GM13977 (cell line): Measurements from ENCODE around the gene WDR46.
A peak's percentile ranks its signal among the peaks of the same experiment; 100 is the strongest.

Experiments used
- DNase-seq: peaks from one replicate; pipeline ENCODE4 v3.0.0; 2012; ENCODE audit warnings: low spot score
- CTCF ChIP-seq: IDR thresholded peaks from 2 replicates; pipeline ENCODE4 v1.5.1; 2012; ENCODE audit warnings: mild to moderate bottlenecking, control low read depth; ENCODE audit not compliant: insufficient read depth; ENCODE audit errors: extremely low read depth, missing control alignments
- in situ Hi-C: fragments of 300-500 bp; cut with MboI; formaldehyde crosslinking; loops from one replicate; pipeline ENCODE4 v1.12.0; 2022; ENCODE audit warnings: low sequenced_read_pairs, low pct_unique_long_range_greater_than_20kb, mixed read lengths, inconsistent platforms; ENCODE audit not compliant: unreplicated experiment

The WDR46 gene

GRCh38 chr6:33314515-33314942 lies 25.5 kb upstream of the WDR46 start:
- no peak for TF ChIP-seq CTCF
- in situ Hi-C loops = no loop called here
- DNase-seq = peak; percentile 77

GRCh38 chr6:33313709-33314514 lies 24.9 kb upstream of the WDR46 start, which contains the start of gene TAPBP:
TSS of gene TAPBP (minus strand) at chr6:33314078. CDS start at chr6:33314041, 37 bp downstream.
- TF ChIP-seq CTCF = no peak
- in situ Hi-C loops = no loop called here
- DNase-seq = peak; percentile 89

- peak; percentile 11 for TF ChIP-seq CTCF
- no peak for DNase-seq
- in situ Hi-C loops = no loop called here
These were observed 24.2 kb upstream of the WDR46 start for GRCh38 chr6:33313105-33313708.

DNA sequence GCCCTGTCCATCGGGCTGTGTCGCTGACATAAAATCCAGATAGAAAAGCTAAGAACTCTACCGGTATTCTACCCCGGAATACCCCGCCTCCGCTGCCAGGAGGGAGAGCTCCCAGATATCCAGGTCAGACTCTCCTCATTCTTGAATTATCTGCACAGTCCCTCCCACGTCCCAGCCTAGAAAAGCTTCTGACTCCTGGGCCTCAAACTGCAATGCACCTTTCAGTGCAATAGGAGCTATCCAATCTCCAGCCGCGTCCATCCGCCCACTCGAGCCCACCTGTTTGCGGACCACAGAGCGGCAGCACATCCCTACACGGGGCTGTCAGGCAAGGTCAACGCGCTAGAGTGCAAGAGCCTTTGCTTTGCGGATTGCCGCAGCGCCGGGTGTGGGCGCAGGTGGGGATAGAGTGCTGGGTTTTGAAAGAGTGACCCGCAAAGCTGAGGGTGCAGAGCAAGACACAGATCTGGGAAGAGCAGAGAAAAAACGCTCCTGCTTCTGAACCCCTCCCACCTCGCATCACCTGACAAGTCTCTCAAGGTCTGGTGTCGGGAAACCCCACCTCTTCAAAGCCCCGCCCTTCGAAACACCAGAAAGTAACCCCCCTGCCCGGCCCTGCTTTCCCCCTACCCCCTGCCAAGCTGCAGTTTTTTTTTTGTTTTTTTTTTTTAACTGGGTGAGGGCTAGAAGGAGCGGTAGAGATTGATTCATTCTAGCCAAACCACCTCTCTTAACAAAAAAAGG lies 23.5 kb upstream of the WDR46 start:
- no peak for TF ChIP-seq CTCF
- peak; percentile 89 for DNase-seq
- in situ Hi-C loops = no loop called here

GRCh38 chr6:33306356-33306755 lies 17.3 kb upstream of the WDR46 start:
- no peak for TF ChIP-seq CTCF
- DNase-seq = no peak
- in situ Hi-C loops = no loop called here

- no peak for TF ChIP-seq CTCF
- in situ Hi-C loops = no loop called here
- no peak for DNase-seq
These were observed 16.0 kb upstream of the WDR46 start for GRCh38 chr6:33305052-33305451.
